Upper lobe of right lung (tissue), 1 donor: ENCODE results near the gene MYO1F. TPM values are rescaled to one million over a fixed set of nuclear protein-coding genes. Genes with fewer than 3 reads are reported as not detected.
A peak's percentile ranks its signal among the peaks of the same experiment; 100 is the strongest.
"Not testable (repeated sequence)": the region's sequence is repeated elsewhere in the genome, so short reads cannot be mapped to it uniquely, and the experiment has no call there.

ENCODE experiments used
- ATAC-seq: fragments of 200-7000 bp; cut with Tn5 transposase; one replicate; pipeline ENCODE4 v1.9.1; 2020; ENCODE audit warnings: mild to moderate bottlenecking, moderate library complexity
- DNase-seq: peaks from one replicate; pipeline ENCODE4 v3.0.0-alpha.2; 2020
- H3K27ac ChIP-seq: fragments of 200-600 bp; one replicate; pipeline ENCODE4 v1.8.0; 2022
- H3K27me3 ChIP-seq: fragments of 200-600 bp; one replicate; pipeline ENCODE4 v1.8.0; 2022; ENCODE audit warnings: mild to moderate bottlenecking
- H3K36me3 ChIP-seq: fragments of 200-600 bp; one replicate; pipeline ENCODE4 v1.8.0; 2022
- H3K4me1 ChIP-seq: fragments of 200-600 bp; one replicate; pipeline ENCODE4 v1.8.0; 2022
- H3K4me3 ChIP-seq: fragments of 200-600 bp; one replicate; pipeline ENCODE4 v1.8.0; 2022; ENCODE audit warnings: mild to moderate bottlenecking
- H3K9me3 ChIP-seq: fragments of 200-600 bp; one replicate; pipeline ENCODE4 v1.8.0; 2022
- CTCF ChIP-seq: fragments of 200-600 bp; IDR thresholded peaks from one replicate; pipeline ENCODE4 v1.8.0; 2022; ENCODE audit warnings: antibody characterized with exemption
- intact Hi-C: fragments of 100-400 bp; cut with DNase I; formaldehyde crosslinking; loops from one replicate; pipeline ENCODE4 v1.11.0; 2022
- long read RNA-seq: library from polyadenylated mRNA; unstranded; transcript quantifications from one replicate; pipeline ENCODE4 v2.0.0, GENCODE V29; 2021
- total RNA-seq: library from RNA; stranded (reverse); fragmentation: NEBNext Ultra II Directional; extraction: Animal tissue kit (Norgen Biotek cat#: 25700); gene quantifications from one replicate; pipeline ENCODE4 v1.2.1, GENCODE V29; 2021
- donor health status: DM: no; HTN: yes; CAD: no; lungs with severe emphysema.

Gene MYO1F
- total RNA-seq = 106 TPM
- long read RNA-seq, full-length matches to known transcripts = 61 of 137 reads
- long read RNA-seq, partial matches to known transcripts = 49 of 137 reads
- long read RNA-seq, other reads (novel, unspliced or antisense) = 27 of 137 reads

GRCh38 chr19:8577247-8577646 lies at the start of gene MYO1F:
Gene MYO1F, minus strand, starts transcription at chr19:8577442. Its CDS starts 133 bp downstream, at chr19:8577309.
- intact Hi-C loops = no loop called here
- Histone ChIP-seq H3K4me1 (peaks cover 29% of the 10 kb centered on the region), H3K9me3 (no peaks in the 10 kb centered on the region), H3K27me3 (no peaks in the 10 kb centered on the region), H3K4me3 (peak within 1 kb of the TSS; percentile 55), H3K36me3 (no peaks in the 10 kb centered on the region), H3K27ac (peak within 1 kb of the TSS; percentile 70)
- peak; percentile 75 for ATAC-seq
- DNase-seq = peak; percentile 83
- TF ChIP-seq CTCF = no peak

- Histone ChIP-seq H3K27ac (no peak overlapping the region), H3K36me3 (no peaks in the 10 kb centered on the region), H3K27me3 (no peaks in the 10 kb centered on the region), H3K4me1 (no peaks in the 10 kb centered on the region), H3K4me3 (no peak overlapping the region), H3K9me3 (no peaks in the 10 kb centered on the region)
- no peak for TF ChIP-seq CTCF
- ATAC-seq (no peak), DNase-seq (no peak)
- intact Hi-C loops = no loop called here
These were observed 49.6 kb upstream of the MYO1F start for GRCh38 chr19:8626842-8627241.

- DNase-seq, ATAC-seq, H3K4me1 ChIP-seq, H3K27ac ChIP-seq, H3K27me3 ChIP-seq, intact Hi-C loops, H3K36me3 ChIP-seq, H3K4me3 ChIP-seq, H3K9me3 ChIP-seq: not testable (repeated sequence)
- peak; percentile 5 for TF ChIP-seq CTCF
These were observed 45.6 kb upstream of the MYO1F start for GRCh38 chr19:8622886-8623285.

GRCh38 chr19:8618751-8619150 lies 41.5 kb upstream of the MYO1F start:
- no peaks in the 10 kb centered on the region for H3K9me3 ChIP-seq
- intact Hi-C loops = no loop called here
- H3K27me3 ChIP-seq = no peaks in the 10 kb centered on the region
- H3K4me3 ChIP-seq = no peak overlapping the region
- TF ChIP-seq CTCF = no peak
- H3K27ac ChIP-seq = no peak overlapping the region
- H3K4me1 ChIP-seq = no peaks in the 10 kb centered on the region
- DNase-seq (no peak), ATAC-seq (no peak)
- no peaks in the 10 kb centered on the region for H3K36me3 ChIP-seq

GRCh38 chr19:8617984-8618383 lies 40.7 kb upstream of the MYO1F start:
- no peak overlapping the region for H3K4me3 ChIP-seq

GRCh38 chr19:8617325-8617724 lies 40.1 kb upstream of the MYO1F start:
- H3K4me3 ChIP-seq, H3K9me3 ChIP-seq, ATAC-seq, intact Hi-C loops, H3K36me3 ChIP-seq, H3K27me3 ChIP-seq, DNase-seq, H3K4me1 ChIP-seq, H3K27ac ChIP-seq: not testable (repeated sequence)

More at GRCh38 chr19:8617984-8618383, 40.7 kb upstream of the MYO1F start:
- DNase-seq (no peak), ATAC-seq (no peak)
- Histone ChIP-seq H3K9me3 (no peaks in the 10 kb centered on the region), H3K4me1 (no peaks in the 10 kb centered on the region), H3K27me3 (no peaks in the 10 kb centered on the region), H3K27ac (no peak overlapping the region), H3K36me3 (no peaks in the 10 kb centered on the region)
- no peak for TF ChIP-seq CTCF
- intact Hi-C loops = no loop called here
